Stimulated activated naive CD4-positive, alpha-beta T cell treated with Interleukin-2 at 50 U/mL for 16 hours (primary cell): ENCODE results near the gene RANBP10.
"Not testable (repeated sequence)": the region's sequence is repeated elsewhere in the genome, so short reads cannot be mapped to it uniquely, and the experiment has no call there.

Experiments
- DNase-seq: peaks from one replicate; lab custom pipeline; 2025; lab: John Stamatoyannopoulos, UW

Gene RANBP10

DNA sequence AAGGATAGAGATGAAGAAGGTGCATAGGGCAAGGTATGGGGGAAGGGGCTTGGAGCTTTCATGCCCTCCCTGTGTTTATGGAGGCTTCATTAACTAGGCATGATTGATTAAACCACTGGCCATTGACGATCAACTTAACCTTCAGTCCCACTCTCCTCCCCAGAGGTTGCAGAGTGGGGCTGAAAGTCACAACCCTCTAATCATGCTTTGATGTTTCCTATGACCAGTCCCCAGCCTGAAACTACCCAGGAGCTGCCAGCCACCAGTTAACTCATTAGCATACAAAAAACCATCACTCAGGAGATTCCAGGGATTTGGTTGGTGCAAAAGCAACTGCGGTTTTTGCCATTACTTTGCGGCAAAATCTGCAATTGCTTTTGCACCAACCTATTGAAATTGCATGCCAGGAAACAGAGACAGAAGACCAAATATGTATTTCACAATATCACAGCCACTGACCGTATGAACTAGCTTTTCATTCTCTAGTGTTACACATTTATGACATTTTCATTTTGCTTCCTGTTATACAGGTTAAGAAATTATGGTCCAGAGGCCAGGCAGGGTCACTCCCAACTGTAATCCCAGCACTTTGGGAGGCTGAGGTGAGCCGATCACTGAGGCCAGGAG, 92.6 kb downstream of the RANBP10 start:
- DNase-seq = no peak

DNA sequence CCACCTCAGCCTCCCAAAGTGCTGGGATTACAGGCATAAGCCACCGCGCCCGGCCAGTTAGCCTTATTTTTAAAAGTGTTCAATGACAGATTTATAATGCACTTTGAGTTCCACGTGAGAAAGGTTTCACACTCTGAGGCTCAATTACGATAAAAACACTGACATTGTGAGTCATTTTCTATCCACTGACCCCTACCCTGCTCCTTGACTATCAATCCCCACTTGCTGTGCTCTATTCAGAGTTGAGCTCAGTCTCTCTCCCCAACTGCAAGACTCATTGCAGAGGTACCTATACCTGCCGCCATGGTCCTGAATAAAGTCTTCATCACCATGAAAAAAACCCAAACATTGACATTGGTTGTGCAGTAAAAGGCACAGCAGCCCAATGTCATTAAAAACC, 95.8 kb downstream of the RANBP10 start:
- DNase-seq = no peak

DNA sequence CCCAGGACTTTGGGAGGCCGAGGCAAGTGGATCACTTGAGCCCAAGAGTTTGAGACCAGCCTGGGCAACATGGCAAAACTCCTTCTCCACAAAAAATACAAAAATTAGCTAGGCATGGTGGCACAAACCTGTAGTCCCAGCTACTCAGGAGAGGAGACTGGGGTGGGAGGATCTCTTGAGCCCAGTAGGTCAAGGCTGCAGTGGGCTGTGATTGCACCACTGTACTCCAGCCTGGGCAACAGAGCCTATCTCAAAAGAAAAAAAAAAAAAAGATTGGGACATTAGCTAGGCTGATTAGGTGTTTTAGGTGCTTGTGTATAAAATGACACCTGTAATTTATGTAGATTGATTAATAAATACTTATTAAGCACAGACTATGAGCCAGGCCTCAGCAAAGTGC, 97.3 kb downstream of the RANBP10 start:
- no peak for DNase-seq

DNA sequence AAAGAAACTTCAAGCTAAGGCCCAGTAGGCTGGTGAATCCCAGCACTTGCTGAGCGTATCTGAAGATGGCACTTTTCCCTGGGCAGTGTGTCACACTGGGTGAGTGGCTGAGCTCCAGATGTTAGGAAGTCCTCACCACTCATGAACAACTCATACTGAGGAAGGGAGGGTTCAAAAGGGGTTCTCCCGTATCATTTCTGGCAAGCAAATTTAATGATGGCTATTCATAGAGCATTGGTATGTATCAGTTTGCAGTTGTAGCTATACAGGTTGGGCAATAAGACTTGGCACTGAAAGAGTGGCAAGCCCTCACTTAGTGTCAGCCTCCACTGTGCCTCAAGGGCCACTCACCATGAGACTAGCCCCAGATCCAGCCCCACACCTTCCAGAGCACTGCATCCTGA, 98.0 kb downstream of the RANBP10 start:
- DNase-seq = no peak

DNA sequence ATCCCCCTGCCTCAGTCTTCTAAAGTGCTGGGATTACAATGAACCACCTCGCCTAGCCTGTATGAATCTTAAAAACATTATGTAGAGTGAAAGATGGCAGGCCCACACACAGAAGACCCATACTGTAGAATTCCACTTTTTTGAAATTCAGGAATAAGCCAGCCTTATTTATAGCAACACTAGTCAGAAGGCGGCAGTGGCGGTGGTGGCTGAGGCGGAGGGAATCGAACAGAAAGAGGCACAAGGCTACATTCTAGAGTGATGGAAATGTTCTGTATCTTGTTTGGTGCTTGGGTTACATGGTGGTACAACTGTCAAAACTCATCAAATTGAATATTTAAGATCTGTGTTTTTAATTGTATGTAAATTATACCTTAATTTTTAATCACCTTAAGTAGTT, 98.6 kb downstream of the RANBP10 start:
- no peak for DNase-seq

DNA sequence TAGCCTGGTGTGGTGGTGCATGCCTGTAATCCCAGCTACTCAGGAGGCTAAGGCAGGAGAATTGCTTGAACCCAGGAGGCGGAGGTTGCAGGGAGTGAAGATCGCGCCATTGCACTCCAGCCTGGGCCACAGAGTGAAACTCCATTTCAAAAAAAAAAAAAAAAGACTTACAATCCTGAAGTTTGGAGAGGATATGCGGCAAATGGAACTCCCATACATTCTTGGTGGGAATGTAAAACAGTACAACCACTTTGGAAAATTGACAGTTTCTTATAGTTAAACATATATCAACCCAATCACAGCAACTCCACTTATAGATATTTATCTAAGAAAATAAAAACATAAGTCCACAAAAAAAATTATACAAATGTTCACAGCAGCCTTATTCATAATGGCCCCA, 99.2 kb downstream of the RANBP10 start:
- DNase-seq = no peak

DNA sequence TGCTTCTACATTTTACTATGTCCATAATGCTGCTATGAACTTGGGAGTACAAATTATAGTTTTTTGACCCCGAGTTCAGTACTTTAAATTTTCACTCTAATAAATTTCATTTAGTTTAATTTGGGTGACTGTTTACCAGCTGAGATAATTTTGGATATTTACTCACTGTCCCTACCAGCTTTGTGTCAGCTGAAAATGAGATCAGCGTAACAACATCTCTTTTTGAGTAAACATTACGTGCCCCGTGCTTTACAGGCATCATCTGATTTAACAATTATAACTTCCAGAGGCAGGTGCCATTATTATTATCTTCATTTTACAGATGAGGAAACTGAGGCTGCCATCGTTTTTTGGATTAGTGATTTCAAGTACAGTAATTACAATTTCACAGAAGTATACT, 102.2 kb downstream of the RANBP10 start:
- DNase-seq = no peak

DNA sequence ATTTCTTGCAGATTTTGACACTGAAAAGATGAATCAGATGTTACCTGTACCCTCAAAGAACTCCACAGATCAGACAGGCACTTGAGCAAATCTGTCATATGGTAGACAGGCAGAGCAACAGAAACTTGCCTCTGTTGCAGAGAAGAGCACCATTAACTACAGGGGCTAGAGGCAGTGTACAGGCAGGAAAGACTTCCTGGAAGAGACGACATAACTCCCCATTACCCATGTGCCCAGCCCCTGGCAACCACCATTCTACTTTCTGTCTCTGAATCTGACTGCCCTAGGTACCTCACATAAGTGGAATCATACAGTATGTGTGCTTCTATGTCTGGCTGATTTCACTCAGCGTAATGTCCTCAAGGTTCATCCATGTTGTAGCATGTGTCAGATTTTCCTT, 102.7 kb downstream of the RANBP10 start:
- no peak for DNase-seq

DNA sequence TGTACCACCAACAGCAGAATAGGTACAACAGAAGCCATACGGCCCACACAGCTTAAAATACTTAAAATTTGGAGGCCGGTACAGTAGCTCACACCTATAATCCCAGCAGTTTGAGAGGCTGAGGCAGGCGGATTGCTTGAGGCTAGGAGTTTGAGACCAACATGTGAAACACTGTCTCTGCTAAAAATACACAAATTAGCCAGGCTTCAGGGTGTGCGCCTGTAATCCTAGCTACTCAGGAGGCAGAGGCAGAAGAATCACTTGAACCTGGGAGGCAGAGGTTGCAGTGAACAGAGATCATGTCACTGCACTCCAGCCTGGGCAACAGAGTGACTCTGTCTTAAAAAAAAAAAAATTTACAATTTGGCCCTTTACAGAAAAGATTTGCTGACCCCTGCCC, 104.2 kb downstream of the RANBP10 start:
- DNase-seq = no peak

DNA sequence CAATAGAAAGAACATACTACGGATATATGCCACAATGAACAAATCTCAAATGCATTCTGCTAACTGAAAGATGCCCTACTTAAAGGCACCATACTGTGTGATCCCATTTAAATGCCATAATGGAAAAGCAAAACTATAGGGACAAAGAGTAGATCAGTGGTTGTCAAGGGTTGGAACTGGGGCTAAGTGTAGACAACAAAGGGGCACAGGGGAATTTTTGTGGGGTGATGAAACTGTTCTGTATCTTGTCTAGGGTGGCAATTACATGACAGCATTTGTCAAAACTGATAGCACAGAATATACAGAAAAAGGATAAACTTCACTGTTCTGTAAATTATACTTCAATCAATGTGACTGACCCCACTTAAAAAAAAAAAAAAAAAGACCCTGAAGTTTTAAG, 104.9 kb downstream of the RANBP10 start:
- no peak for DNase-seq

DNA sequence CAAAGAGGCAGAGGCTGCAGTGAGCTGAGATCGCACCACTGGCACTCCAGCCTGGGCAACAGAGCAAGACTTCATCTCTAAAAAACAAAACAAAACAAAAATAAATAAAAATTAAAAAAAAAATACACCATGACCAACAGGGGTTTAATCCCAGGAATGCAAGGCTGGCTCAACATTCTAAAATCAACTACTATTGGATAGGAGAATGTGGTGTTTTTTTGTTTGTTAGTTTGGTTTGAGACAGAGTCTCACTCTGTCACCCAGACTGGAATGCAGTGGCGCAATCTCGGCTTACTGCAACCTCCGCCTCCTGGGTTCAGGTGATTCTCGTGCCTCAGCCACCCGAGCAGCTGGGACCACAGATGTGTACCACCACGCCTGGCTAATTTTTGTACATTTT, 107.1 kb downstream of the RANBP10 start:
- DNase-seq = no peak

DNA sequence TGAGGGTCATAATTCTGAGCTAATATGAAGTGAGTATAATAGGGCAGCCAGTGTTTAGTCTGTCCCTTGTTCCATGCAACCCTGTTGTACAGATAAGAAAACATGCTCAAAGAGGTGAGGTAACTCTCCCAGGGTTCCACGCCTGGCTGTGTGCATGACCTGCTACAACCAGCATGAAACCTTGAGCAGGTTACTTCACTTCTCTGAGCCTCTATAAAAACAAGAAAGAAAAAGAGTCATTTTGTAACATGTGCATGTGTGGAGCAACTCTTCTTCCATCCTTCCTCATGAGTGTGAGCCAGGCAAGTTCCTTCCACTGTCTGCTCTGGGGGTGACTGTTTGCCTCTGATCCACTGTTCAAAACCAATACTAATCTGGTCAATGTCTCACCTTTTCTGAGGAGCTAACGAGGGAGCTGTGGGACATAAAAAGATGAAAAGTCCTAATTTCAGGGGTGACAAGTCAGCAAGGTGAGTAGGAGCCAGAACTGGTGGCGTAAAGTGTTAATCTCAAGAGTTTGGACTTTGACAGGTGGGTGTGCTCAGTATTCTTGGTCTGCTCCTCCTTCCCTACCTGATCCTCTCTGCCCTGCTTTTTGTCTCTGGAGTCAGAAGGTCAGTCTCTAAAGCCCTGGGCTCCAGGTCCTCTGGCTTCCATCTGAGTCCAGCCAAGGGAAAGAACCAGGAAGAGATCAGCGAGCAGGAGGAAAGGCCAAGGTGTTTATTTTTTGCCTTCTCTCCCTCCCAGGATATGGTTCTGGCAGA, 108.8 kb downstream of the RANBP10 start:
- no peak for DNase-seq

DNA sequence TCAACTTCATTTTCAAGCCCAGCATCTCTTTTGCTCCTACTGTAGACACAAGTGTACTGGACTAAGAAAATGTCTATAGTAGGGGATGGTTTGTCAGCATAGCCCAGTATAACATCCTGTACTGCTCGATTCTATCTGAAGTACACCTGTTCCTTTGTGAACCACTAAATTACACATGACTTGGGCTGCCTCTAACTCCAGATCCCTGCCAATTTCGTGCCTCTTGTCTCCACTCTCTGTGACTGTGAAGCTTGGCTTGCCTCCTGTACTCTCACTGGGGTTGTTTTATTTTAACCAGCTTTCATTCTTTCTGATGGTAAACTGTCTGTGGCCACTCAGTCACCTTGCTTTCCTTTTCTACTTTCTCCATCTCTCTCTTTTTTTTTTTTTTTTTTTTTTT, 111.7 kb downstream of the RANBP10 start:
- no peak for DNase-seq

DNA sequence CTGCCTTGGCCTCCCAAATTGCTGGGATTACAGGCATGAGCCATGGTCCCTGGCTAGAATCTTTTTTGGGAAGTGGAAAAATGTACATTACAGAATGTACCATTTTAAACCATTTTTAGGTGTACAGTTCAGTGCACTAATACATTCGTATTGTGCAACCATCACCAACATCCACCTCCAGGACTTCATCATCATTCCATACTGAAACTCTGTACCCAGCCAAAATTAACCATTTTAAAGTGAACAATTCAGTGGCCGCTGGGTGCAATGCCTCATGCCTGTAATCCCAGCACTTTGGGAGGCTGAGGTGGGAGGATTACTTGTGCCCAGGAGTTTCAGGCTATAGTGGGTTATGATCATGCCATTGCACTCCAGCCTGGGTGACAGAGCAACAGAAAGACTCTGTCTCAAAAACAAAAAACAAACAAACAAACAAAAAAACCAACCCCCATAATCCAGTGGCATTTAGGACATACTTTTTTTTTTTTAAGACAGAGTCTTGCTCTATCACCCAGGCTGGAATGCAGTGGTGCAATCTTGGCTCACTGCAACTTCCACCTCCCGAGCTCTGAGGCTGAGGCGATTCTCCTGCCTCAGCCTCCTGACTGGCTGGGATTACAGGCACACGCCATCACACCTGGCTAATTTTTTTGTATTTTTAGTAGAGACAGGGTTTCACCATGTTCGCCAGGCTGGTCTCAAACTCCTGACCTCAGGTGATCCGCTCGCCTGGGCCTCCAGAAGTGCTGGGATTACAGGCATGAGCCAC, 112.7 kb downstream of the RANBP10 start:
- not testable (repeated sequence) for DNase-seq

DNA sequence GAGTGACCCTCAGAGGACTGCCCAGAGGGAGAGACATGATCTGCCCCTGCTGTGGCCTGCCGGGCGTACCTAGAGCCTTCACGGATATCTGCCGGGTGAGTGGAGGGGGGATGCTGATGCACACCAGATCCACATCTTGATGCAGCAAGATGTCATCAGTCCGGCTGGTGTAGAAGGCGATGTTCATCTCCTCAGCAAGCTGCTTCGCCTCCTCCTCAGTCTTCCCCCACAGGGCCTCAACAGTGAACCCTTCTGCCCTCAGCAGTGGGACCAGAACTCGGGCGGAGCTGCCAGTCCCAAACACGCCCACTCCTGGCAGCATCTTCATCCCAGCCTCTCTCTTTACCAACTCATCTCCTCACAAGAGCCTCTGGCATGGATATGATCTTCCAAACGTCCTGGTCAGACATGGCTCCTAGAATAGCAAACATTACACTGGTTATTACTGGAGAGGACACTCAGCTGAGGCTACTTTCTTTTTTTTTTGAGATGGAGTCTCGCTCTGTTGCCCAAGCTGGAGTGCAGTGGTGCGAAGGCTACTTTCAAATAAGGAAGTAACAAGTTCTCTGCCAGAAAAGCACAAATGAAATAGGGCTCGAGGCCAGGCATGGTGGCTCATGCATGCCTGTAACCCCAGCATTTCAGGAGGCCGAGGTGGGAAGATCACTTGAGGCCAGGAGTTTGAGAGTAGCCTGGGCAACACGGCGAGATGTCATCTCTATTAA, 120.8 kb downstream of the RANBP10 start:
- DNase-seq = no peak

DNA sequence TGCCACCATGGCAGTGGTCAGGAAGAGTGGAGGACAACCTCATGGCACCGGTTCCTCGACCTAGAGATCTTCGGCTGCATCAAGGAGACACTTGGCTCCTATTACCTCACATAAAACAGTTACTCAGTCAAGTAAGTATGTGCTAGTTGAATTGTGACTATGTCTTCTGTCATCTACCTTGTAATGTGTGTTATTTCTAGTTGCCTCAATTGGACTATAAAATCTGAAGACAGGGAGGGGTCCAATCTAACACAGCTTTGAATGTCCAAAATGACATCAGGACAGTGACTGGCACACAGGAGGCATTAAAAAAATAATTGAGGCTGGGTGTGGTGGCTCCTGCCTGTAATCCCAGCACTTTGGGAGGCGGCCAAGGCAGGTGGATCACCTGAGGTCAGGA, 122.6 kb downstream of the RANBP10 start:
- no peak for DNase-seq

DNA sequence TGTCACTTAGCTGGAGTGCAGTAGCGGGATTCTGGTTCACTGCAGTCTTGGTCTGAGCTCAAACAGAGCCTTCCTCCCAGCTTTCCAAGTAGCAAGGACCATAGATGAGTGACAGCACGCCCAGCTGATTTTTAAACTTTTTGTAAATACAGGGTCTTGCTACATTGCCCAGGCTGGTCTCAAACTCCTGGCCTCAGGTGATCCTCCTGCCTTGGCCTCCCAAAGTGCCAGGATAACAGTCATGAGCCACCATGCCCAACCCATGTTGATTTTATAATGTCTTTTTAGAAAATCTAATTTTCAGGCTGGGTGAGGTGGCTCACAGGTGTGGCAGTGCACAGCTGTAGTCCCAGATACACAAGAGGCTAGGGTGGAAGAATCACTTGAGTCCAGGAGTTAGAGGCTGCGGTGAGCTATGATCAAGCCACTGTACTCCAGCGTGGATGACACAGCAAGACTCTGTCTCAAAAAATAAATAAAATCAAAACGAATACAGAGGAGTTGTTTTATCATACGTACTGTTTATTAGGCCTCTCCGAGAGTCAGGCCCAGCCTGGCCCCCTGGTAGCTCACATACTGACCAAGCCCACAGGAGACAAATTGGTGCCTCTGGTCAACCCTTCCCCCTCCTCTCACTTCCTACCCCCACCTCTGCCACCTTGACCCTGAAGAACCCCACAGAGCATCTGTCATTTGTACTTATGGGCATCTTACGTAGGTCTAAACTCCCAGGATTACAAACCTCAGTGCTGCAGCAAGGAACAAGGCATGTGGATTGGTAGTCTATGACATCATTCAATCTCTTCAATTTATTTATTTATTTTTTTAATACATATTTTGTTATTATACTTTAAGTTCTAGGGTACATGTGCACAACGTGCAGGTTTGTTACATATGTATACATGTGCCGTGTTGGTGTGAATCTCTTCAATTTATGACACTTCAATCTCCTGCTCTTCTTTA, 126.1 kb downstream of the RANBP10 start:
- DNase-seq = no peak

DNA sequence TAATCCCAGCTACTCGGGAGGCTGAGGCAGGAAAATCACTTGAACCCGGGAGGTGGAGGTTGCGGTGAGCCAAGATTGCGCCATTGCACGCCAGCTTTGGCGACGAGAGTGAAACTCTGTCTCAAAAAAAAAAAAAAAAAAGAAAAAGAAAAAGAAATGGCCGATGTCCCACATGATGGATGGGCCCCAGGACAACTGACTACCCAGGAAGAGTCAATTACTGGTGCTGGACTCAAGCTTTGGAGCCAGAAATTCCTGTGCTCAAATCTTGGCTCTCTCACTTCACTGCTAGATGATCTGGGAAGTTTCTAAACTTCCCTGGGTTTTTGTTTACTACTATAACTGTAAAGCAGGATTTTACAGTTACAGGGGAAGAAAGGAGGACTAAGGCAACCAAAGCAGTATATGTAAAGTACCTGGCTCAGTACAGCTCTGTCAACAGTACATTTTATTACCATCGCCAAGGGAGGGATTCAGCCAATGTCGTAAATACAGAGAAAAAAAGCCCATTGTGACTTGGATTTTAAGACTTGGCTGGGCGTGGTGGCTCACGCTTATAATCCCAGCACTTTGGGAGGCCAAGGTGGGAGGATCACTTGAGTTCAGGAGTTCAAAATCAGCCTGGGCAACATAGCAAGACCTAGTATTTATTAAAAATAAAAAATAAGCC, 127.9 kb downstream of the RANBP10 start:
- no peak for DNase-seq

DNA sequence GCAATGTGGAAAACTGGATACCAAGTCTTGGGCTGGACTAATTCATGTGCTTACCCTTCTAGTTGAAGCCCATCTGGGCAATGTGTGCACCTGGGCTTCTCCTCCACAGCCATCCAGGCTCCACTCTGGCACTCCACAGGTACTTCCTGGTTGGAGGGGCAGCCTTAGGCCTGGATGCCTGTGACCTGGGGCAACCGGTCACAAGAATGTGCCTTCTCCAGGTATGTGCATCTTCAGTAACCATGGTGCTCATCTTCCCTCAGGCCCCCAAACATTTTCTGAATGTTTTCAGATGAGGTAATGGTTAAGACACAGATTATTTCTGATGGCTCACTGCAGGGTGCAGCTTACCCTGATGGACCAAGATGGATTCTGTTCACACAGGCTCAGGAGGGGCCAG, 128.6 kb downstream of the RANBP10 start:
- DNase-seq = no peak

DNA sequence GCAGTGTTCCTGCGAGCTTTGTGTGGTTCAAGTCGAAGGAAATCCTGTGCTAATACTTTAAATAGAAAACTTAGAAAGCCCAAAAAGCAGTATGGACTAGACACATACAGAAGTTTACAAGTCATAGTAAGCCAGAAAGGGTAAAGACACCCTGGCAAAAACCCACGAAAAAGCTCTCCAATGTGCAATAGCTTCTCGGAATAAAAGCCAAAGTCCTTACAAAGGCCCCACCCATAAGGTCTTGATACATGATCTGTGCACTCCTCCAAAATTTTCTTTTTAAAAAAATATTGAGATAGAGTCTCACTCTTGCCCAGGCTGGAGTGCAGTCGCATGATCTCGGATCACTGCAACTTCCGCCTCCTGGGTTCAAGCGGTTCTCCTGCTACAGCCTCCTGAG, 129.4 kb downstream of the RANBP10 start:
- no peak for DNase-seq

DNA sequence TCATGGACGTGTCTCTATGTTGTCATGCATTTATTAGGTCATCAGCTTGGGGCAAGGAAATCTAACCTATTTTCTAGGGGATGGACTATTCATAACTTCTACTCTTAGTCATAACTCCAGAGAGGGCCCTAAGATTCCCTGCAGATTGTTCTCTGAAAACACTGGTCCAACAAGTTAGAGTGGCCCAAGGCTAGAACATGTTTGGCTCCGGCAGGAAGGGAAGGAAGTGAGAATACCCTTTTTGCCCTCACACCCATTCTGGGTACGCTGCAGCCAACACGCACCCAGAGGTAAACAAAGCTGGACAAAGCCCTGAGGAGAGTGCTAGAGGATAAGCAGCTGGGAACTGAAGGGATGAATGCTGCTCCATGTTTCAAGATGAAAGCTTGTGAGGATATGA, 129.8 kb downstream of the RANBP10 start:
- DNase-seq = no peak
